Colonic mucosa (tissue), 4 donors: ENCODE data around the gene SLC12A9. TPM values are rescaled to one million over a fixed set of nuclear protein-coding genes. Genes with fewer than 3 reads are reported as not detected.

Source experiments
- DNase-seq: peaks from one replicate; pipeline ENCODE4 v3.0.0-alpha.2; 2020
- H3K27ac ChIP-seq: fragments of 200-600 bp; one replicate; pipeline ENCODE4 v1.8.0; 2021
- H3K27me3 ChIP-seq: fragments of 200-600 bp; one replicate; pipeline ENCODE4 v1.8.0; 2021
- H3K36me3 ChIP-seq: fragments of 200-600 bp; one replicate; pipeline ENCODE4 v1.8.0; 2021
- H3K4me1 ChIP-seq: fragments of 200-600 bp; one replicate; pipeline ENCODE4 v1.8.0; 2021; ENCODE audit warnings: mild to moderate bottlenecking
- H3K4me3 ChIP-seq: fragments of 200-600 bp; one replicate; pipeline ENCODE4 v1.8.0; 2021
- H3K9ac ChIP-seq, 2 donors: one replicate each; pipeline ENCODE4 v1.7.0; 2013; ENCODE audit warnings: control low read depth in 2 of 2, low read depth in 2 of 2, low read length in 2 of 2
- H3K9me3 ChIP-seq: fragments of 200-600 bp; one replicate; pipeline ENCODE4 v1.8.0; 2021
- CTCF ChIP-seq: fragments of 200-600 bp; IDR thresholded peaks from one replicate; pipeline ENCODE4 v1.8.0; 2022; ENCODE audit warnings: antibody characterized with exemption, mild to moderate bottlenecking
- intact Hi-C: fragments of 100-400 bp; cut with DNase I; formaldehyde crosslinking; loops from one replicate; pipeline ENCODE4 v1.14.1; 2022
- total RNA-seq, 2 donors: library from RNA; stranded (reverse); fragmentation: NEBNext Ultra II Directional in 1 of 2; extraction: Animal tissue kit (Norgen Biotek cat#: 25700) in 1 of 2; gene quantifications; one replicate each; pipeline ENCODE4 v1.2.1, GENCODE V29; 2021
- donor health status: healthy.
- donor health status: DM: no; HTN: no; CAD: no.
- donor health status: DM: no; HTN: no; CAD: no.

The SLC12A9 gene
- total RNA-seq, 2 donors from 2014 or later, result 24.1 to 35.9 TPM

- intact Hi-C loops, result no loop called here
- no peak overlapping the region for H3K27ac ChIP-seq
- H3K9me3 ChIP-seq, result no peaks in the 10 kb centered on the region
- no peak for DNase-seq
- H3K9ac ChIP-seq, result no peak overlapping the region
- H3K4me3 ChIP-seq, result no peak overlapping the region
- H3K27me3 ChIP-seq, result no peaks in the 10 kb centered on the region
- no peaks in the 10 kb centered on the region for H3K36me3 ChIP-seq
- no peak for TF ChIP-seq CTCF
- no peaks in the 10 kb centered on the region for H3K4me1 ChIP-seq
Measured at GRCh38 chr7:100823534-100823933, 29.0 kb upstream of the SLC12A9 start.

GRCh38 chr7:100824499-100825214 lies 27.9 kb upstream of the SLC12A9 start:
- H3K27me3 ChIP-seq, result no peaks in the 10 kb centered on the region
- H3K4me3 ChIP-seq, result peak overlapping the region; percentile 58
- H3K9me3 ChIP-seq, result no peaks in the 10 kb centered on the region
- H3K27ac ChIP-seq, result peak overlapping the region; percentile 53
- DNase-seq, result no peak
- no peaks in the 10 kb centered on the region for H3K36me3 ChIP-seq
- TF ChIP-seq CTCF, result no peak
- intact Hi-C loops, result no loop called here
- H3K4me1 ChIP-seq, result no peaks in the 10 kb centered on the region
- H3K9ac ChIP-seq, result peak overlapping the region; percentile 66 to 80

GRCh38 chr7:100825215-100825671 lies 27.3 kb upstream of the SLC12A9 start:
- TF ChIP-seq CTCF, result no peak
- Histone ChIP-seq H3K4me1 (no peaks in the 10 kb centered on the region), H3K27ac (peak overlapping the region; percentile 53), H3K9ac (peak overlapping the region; percentile 66 to 80), H3K27me3 (no peaks in the 10 kb centered on the region), H3K36me3 (no peaks in the 10 kb centered on the region), H3K9me3 (no peaks in the 10 kb centered on the region), H3K4me3 (peak overlapping the region; percentile 58)
- DNase-seq, result peak; percentile 51
- intact Hi-C loops, result no loop called here

- Histone ChIP-seq H3K9ac (peak overlapping the region; percentile 66 to 80), H3K4me3 (peak overlapping the region; percentile 58), H3K27me3 (no peaks in the 10 kb centered on the region), H3K4me1 (no peaks in the 10 kb centered on the region), H3K9me3 (no peaks in the 10 kb centered on the region), H3K27ac (peak overlapping the region; percentile 53), H3K36me3 (no peaks in the 10 kb centered on the region)
- no peak for TF ChIP-seq CTCF
- DNase-seq, result peak; percentile 45
- intact Hi-C loops, result no loop called here
Measured at GRCh38 chr7:100825751-100826513, 26.6 kb upstream of the SLC12A9 start.

GRCh38 chr7:100826514-100827329 lies 25.8 kb upstream of the SLC12A9 start:
- intact Hi-C loops, result no loop called here
- no peak for TF ChIP-seq CTCF
- Histone ChIP-seq H3K27me3 (no peaks in the 10 kb centered on the region), H3K9ac (peak overlapping the region; percentile 64 to 80), H3K36me3 (no peaks in the 10 kb centered on the region), H3K27ac (peak overlapping the region; percentile 60), H3K4me1 (no peaks in the 10 kb centered on the region), H3K4me3 (peak overlapping the region; percentile 58), H3K9me3 (no peaks in the 10 kb centered on the region)
- DNase-seq, result no peak
